Upper lobe of left lung (tissue), 4 donors: ENCODE results near the gene IVD.

ENCODE experiments used
- CTCF ChIP-seq, 6 experiments: fragments of 450-650 bp in 4 of 6; fragments of 200-600 bp in 2 of 6; sonication (generic) in 2 of 6; IDR thresholded peaks; one replicate each; pipeline ENCODE4 v1.5.1; 2016 to 2019; ENCODE audit warnings: antibody characterized with exemption in 6 of 6
- POLR2A ChIP-seq, 4 donors: fragments of 450-650 bp; IDR thresholded peaks; one replicate each; pipeline ENCODE4 v1.5.1; 2016 to 2017; ENCODE audit warnings: antibody characterized with exemption in 4 of 4, mild to moderate bottlenecking in 2 of 4

DNA sequence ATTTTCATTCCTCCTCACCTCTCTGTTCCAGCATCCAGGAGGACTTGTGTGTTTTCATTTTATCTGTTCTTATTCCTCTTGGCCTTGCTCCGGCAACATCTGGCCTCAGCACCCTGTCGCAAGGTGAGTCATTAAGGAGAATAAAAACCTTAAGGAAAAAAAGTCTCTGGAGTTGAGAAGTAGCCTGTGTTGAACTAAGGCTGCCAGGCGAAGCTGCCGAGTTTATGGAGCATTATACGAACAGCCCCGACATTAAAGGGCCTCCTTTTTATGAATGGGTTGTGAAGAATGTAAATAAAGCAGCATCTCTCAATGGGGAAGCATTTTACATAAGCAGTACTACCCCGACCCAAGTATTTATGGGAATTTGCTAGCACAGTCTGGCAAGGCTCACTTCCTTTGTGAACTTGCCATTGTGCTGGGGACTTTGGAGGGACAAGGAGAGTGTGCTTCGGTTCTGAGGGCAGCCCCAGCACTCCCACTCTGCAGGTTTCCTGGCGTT lies 39.9 kb downstream of the IVD start:
- TF ChIP-seq POLR2A (IDR thresholded peaks at IDR 0.05) (no peak), CTCF (IDR thresholded peaks at IDR 0.05) (no peak)
